Measurements from ENCODE around the gene SEC14L2.

The SEC14L2 gene

GRCh38 chr22:30386960-30387827 lies 9.6 kb upstream of the SEC14L2 start, which contains the start of gene RNF215:
TSS of gene RNF215 (minus strand) at chr22:30387411. CDS start at chr22:30387313, 98 bp downstream.
- POLR2A ChIA-PET, result interaction anchor here (0.6 to 1.0 kb wide), 2 partner anchors 36 to 98 kb away, joined by 4 to 6 read pairs; partner anchors contain the start of gene CASTOR1
- TF ChIP-seq CTCF (IDR thresholded peaks at IDR 0.05; ENCODE audit: insufficient read depth, low read length, missing control alignments), result peak; percentile 91

GRCh38 chr22:30390974-30391691 lies 5.7 kb upstream of the SEC14L2 start:
- no peak for DNase-seq (ENCODE audit: low read depth, low spot score)
- CTCF ChIA-PET, result interaction anchor here (0.6 to 17.2 kb wide), 21 partner anchors 8 to 367 kb away, joined by 3 to 235 read pairs (median 9); partner anchors contain the start of genes CASTOR1, CCDC157, MTFP1 and SF3A1
- peak; percentile 70 for TF ChIP-seq CTCF (IDR thresholded peaks at IDR 0.05; ENCODE audit: insufficient read depth, low read length, missing control alignments)
- H3K4me3 ChIP-seq (ENCODE audit: low read depth, low read length), result no peak overlapping the region
- POLR2A ChIA-PET, result interaction anchor here (0.9 to 1.1 kb wide), 2 partner anchors 33 to 34 kb away, joined by 3 to 4 read pairs; no protein-coding TSS in a partner anchor

More at GRCh38 chr22:30386960-30387827, 9.6 kb upstream of the SEC14L2 start, which contains the start of gene RNF215:
- peak within 1 kb of the TSS; percentile 73 for H3K4me3 ChIP-seq (ENCODE audit: low read depth, low read length)
- CTCF ChIA-PET, result interaction anchor here (0.6 to 17.2 kb wide), 39 partner anchors 8 to 285 kb away, joined by 3 to 235 read pairs (median 4); partner anchors contain the start of genes CASTOR1, CCDC157, MTFP1 and SEC14L2
- DNase-seq (ENCODE audit: low read depth, low spot score), result no peak

- POLR2A ChIA-PET, result no interaction called here
- H3K4me3 ChIP-seq (ENCODE audit: low read depth, low read length), result no peak overlapping the region
- CTCF ChIA-PET, result interaction anchor here (1.0 to 17.2 kb wide), 8 partner anchors 12 to 362 kb away, joined by 3 to 235 read pairs (median 40); partner anchors contain the start of genes CASTOR1 and MTFP1
- DNase-seq (ENCODE audit: low read depth, low spot score), result no peak
- TF ChIP-seq CTCF (IDR thresholded peaks at IDR 0.05; ENCODE audit: insufficient read depth, low read length, missing control alignments), result no peak
These were observed 4.0 kb upstream of the SEC14L2 start for GRCh38 chr22:30392661-30393321.

GRCh38 chr22:30393322-30393680 lies 3.5 kb upstream of the SEC14L2 start:
- ChIA-PET POLR2A (no interaction called here), CTCF (interaction anchor here (0.7 to 17.2 kb wide), 7 partner anchors 22 to 362 kb away, joined by 3 to 235 read pairs (median 3); partner anchors contain the start of gene CASTOR1)
- no peak for TF ChIP-seq CTCF (IDR thresholded peaks at IDR 0.05; ENCODE audit: insufficient read depth, low read length, missing control alignments)
- no peak overlapping the region for H3K4me3 ChIP-seq (ENCODE audit: low read depth, low read length)
- no peak for DNase-seq (ENCODE audit: low read depth, low spot score)

- no peak for DNase-seq (ENCODE audit: low read depth, low spot score)
- no peak overlapping the region for H3K4me3 ChIP-seq (ENCODE audit: low read depth, low read length)
- CTCF ChIA-PET, result interaction anchor here (0.7 to 17.2 kb wide), 7 partner anchors 23 to 361 kb away, joined by 3 to 235 read pairs (median 3); partner anchors contain the start of gene CASTOR1
- TF ChIP-seq CTCF (IDR thresholded peaks at IDR 0.05; ENCODE audit: insufficient read depth, low read length, missing control alignments), result no peak
- POLR2A ChIA-PET, result no interaction called here
These were observed 2.9 kb upstream of the SEC14L2 start for GRCh38 chr22:30393885-30394284.

All from AG04449 (cell line).